ENCODE results near the gene CDK16. TPM values are rescaled to one million over a fixed set of nuclear protein-coding genes. Genes with fewer than 3 reads are reported as not detected.

CDK16 gene
- total and polyA plus RNA-seq, 2 of the 4 experiments (the other 2 are of a cell fraction), result 85.3 to 106 TPM

GRCh38 chrX:47248576-47248975, 30.1 kb downstream of the CDK16 start:
- TF ChIP-seq POLR2A (IDR thresholded peaks at IDR 0.05; ENCODE audit: low read depth, low read length) (no peak), RAD21 (IDR thresholded peaks at IDR 0.05; ENCODE audit: low read length) (no peak), RCOR1 (IDR thresholded peaks at IDR 0.05; ENCODE audit: insufficient replicate concordance, low read length) (no peak), ELK1 (IDR thresholded peaks at IDR 0.05; ENCODE audit: borderline replicate concordance, low read depth, low read length) (no peak), CHD1 (IDR thresholded peaks at IDR 0.05; ENCODE audit: low read depth, low read length) (no peak), MAFK (IDR thresholded peaks at IDR 0.05; ENCODE audit: low read depth, low read length) (no peak), RFX5 (IDR thresholded peaks at IDR 0.05; ENCODE audit: low read depth, low read length) (no peak), BHLHE40 (IDR thresholded peaks at IDR 0.05; ENCODE audit: low read depth, low read length) (no peak), CTCF (conservative IDR thresholded peaks at IDR 0.05; ENCODE audit: low read depth, low read length) (no peak), FOS (IDR thresholded peaks at IDR 0.05; ENCODE audit: low read depth, low read length) (no peak), CEBPB (IDR thresholded peaks at IDR 0.05; ENCODE audit: low read depth, low read length) (no peak), NFE2L2 (IDR thresholded peaks at IDR 0.05; ENCODE audit: low read depth, low read length) (no peak), SMC3 (IDR thresholded peaks at IDR 0.05; ENCODE audit: low read depth, low read length) (no peak), MXI1 (IDR thresholded peaks at IDR 0.05; ENCODE audit: borderline replicate concordance, low read depth, low read length) (no peak)
- TF ChIP-seq, protein P1, sequence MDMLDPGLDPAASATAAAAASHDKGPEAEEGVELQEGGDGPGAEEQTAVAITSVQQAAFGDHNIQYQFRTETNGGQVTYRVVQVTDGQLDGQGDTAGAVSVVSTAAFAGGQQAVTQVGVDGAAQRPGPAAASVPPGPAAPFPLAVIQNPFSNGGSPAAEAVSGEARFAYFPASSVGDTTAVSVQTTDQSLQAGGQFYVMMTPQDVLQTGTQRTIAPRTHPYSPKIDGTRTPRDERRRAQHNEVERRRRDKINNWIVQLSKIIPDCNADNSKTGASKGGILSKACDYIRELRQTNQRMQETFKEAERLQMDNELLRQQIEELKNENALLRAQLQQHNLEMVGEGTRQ (IDR thresholded peaks at IDR 0.05; ENCODE audit: low read depth, low read length), result no peak
- H2AK5ac ChIP-seq (ENCODE audit: low read depth, low read length), result no peak overlapping the region
- no peak overlapping the region for H3K9ac ChIP-seq (ENCODE audit: low read depth, low read length)
- H4K20me1 ChIP-seq (ENCODE audit: insufficient read depth, low read length), result no peaks in the 10 kb centered on the region; the same call in none of the 2 replicates
- no peak overlapping the region for H3K23ac ChIP-seq (ENCODE audit: low read depth, low read length)
- CTCF ChIA-PET, result no interaction called here
- in situ Hi-C loops (cut with MboI; ENCODE audit: low sequenced_read_pairs) (no loop called here), dilution Hi-C loops (cut with HindIII; ENCODE audit: low sequenced_read_pairs, unreplicated experiment) (no loop called here), intact Hi-C loops (cut with micrococcal nuclease) (no loop called here)
- no peak overlapping the region for H4K8ac ChIP-seq (ENCODE audit: low read depth in 2 of 2, low read length in 2 of 2)
- no peak overlapping the region for H3K4ac ChIP-seq (ENCODE audit: low read depth, low read length)
- H3K79me1 ChIP-seq (ENCODE audit: low read depth in 1 of 2, low read length in 2 of 2), result no peaks in the 10 kb centered on the region
- no peak overlapping the region for H2BK15ac ChIP-seq (ENCODE audit: low read depth, low read length)
- H3K36me3 ChIP-seq (ENCODE audit: control insufficient read depth, insufficient read depth, low read length), result peaks cover 22% of the 10 kb centered on the region
- no peak overlapping the region for H3K4me3 ChIP-seq (ENCODE audit: insufficient read depth, low read depth, low read length)
- WGBS, 2 experiments (ENCODE audit: extremely low coverage in 2 of 2, insufficient read length in 1 of 2), result 100% methylated on average over 2 of the region's 6 CpGs; no CpG with 5 or more reads in 1 of the 2 experiments
- H2AK9ac ChIP-seq (replicated peaks; ENCODE audit: low read depth, low read length, poor library complexity), result no peak overlapping the region
- H2BK120ac ChIP-seq (ENCODE audit: low read depth, low read length), result no peak overlapping the region
- H2BK5ac ChIP-seq (ENCODE audit: low read depth, low read length, poor library complexity, severe bottlenecking), result no peak overlapping the region
- H3K4me1 ChIP-seq (ENCODE audit: control insufficient read depth, insufficient read depth, low read length), result no peaks in the 10 kb centered on the region
- no peak overlapping the region for H3K18ac ChIP-seq (ENCODE audit: low read depth, low read length)
- H2AFZ ChIP-seq (replicated peaks; ENCODE audit: low read length, poor library complexity), result no peak overlapping the region
- H3K4me2 ChIP-seq (ENCODE audit: low read depth, low read length), result no peak overlapping the region
- peaks cover 17% of the 10 kb centered on the region for H3K27me3 ChIP-seq (ENCODE audit: control insufficient read depth, insufficient read depth, low read length)
- no peak overlapping the region for H4K5ac ChIP-seq (ENCODE audit: low read depth, low read length)
- H2BK20ac ChIP-seq (ENCODE audit: low read depth, low read length), result no peak overlapping the region
- no TSS peak for BruUV-seq (replicated peaks)
- no peaks in the 10 kb centered on the region; the same call in 1 of the 2 replicates for H3K9me3 ChIP-seq (ENCODE audit: control insufficient read depth, insufficient read depth, low read length)
- POLR2A ChIA-PET (ENCODE audit: unreplicated experiment), result no interaction called here
- H3K56ac ChIP-seq (ENCODE audit: extremely low read depth, insufficient read depth, low read length), result no peak overlapping the region
- no peaks in the 10 kb centered on the region for H3K9me1 ChIP-seq (ENCODE audit: insufficient read depth, low read length)
- no peak for ATAC-seq (ENCODE audit: low read depth)
- no peak overlapping the region for H3K27ac ChIP-seq (ENCODE audit: insufficient read depth, low read length)
- no peak for DNase-seq
- no peak overlapping the region for H4K91ac ChIP-seq (ENCODE audit: insufficient read depth, low read depth, low read length)
- H3K14ac ChIP-seq (replicated peaks; ENCODE audit: low read depth, low read length), result no peak overlapping the region
